ENCODE data around the gene C1orf56. TPM values are rescaled to one million over a fixed set of nuclear protein-coding genes. Genes with fewer than 3 reads are reported as not detected.

C1orf56 gene
- total and polyA plus RNA-seq, 2 of the 13 experiments (the other 11 are each of a cell fraction or from before 2014, with no cell fraction given): 1.5 to 3.2 TPM

- TF ChIP-seq IKZF4 (CRISPR knock-in tag; IDR thresholded peaks at IDR 0.05; ENCODE audit: borderline replicate concordance, low read depth, not compliant biosample characterization) (no peak), MXD1 (CRISPR knock-in tag; IDR thresholded peaks at IDR 0.05) (peak; percentile 58; the same call in 1 of the 2 replicates), ZNF138 (CRISPR knock-in tag; IDR thresholded peaks at IDR 0.05; ENCODE audit: low read depth) (peak; percentile 60; the same call in 1 of the 2 replicates), NR2F6 (IDR thresholded peaks at IDR 0.05) (no peak), NR2F6 (CRISPR knock-in tag; IDR thresholded peaks at IDR 0.05) (peak; percentile 50; the same call in 1 of the 2 replicates), SIN3A (IDR thresholded peaks at IDR 0.05; ENCODE audit: borderline replicate concordance, low read depth, low read length) (peak; percentile 56; the same call in 1 of the 2 replicates), RFX3 (CRISPR knock-in tag; IDR thresholded peaks at IDR 0.05) (no peak), ZNF580 (CRISPR knock-in tag; IDR thresholded peaks at IDR 0.05; ENCODE audit: borderline replicate concordance, low read depth) (peak; percentile 55; the same call in 1 of the 2 replicates), CCDC6 (CRISPR knock-in tag; IDR thresholded peaks at IDR 0.05) (peak; percentile 71; the same call in 1 of the 2 replicates), MED1 (CRISPR knock-in tag; IDR thresholded peaks at IDR 0.05) (peak; percentile 73), ZNF589 (CRISPR knock-in tag; conservative IDR thresholded peaks at IDR 0.05) (0 out of 2 replicates have a peak, but pooled peaks have one; percentile 71), PCBP1 (IDR thresholded peaks at IDR 0.05; ENCODE audit: borderline replicate concordance, low read depth, low read length) (0 out of 2 replicates have a peak, but pooled peaks have one; percentile 38), ARID5B (CRISPR knock-in tag; IDR thresholded peaks at IDR 0.05) (peak; percentile 83), ZNF230 (CRISPR knock-in tag; IDR thresholded peaks at IDR 0.05) (peak; percentile 65; the same call in 1 of the 2 replicates), ETS1 (CRISPR knock-in tag; IDR thresholded peaks at IDR 0.05) (no peak), KLF12 (CRISPR knock-in tag; IDR thresholded peaks at IDR 0.05; ENCODE audit: borderline replicate concordance) (0 out of 2 replicates have a peak, but pooled peaks have one; percentile 29), ZNF326 (CRISPR knock-in tag; IDR thresholded peaks at IDR 0.05; ENCODE audit: borderline replicate concordance) (no peak), SMYD3 (CRISPR knock-in tag; IDR thresholded peaks at IDR 0.05) (no peak), GMEB1 (CRISPR knock-in tag; IDR thresholded peaks at IDR 0.05; ENCODE audit: borderline replicate concordance) (peak; percentile 71)
Observed at GRCh38 chr1:151059109-151060006, 11.8 kb downstream of the C1orf56 start, which contains the start of gene CDC42SE1 (continued).
